ENCODE results near the gene RTN4RL2. TPM values are rescaled to one million over a fixed set of nuclear protein-coding genes. Genes with fewer than 3 reads are reported as not detected.

RTN4RL2 gene
- total and polyA plus RNA-seq, 2 donors (not counting 3 experiments of a cell fraction or from before 2014, with no cell fraction given) = 0.35 to 1.3 TPM

DNA sequence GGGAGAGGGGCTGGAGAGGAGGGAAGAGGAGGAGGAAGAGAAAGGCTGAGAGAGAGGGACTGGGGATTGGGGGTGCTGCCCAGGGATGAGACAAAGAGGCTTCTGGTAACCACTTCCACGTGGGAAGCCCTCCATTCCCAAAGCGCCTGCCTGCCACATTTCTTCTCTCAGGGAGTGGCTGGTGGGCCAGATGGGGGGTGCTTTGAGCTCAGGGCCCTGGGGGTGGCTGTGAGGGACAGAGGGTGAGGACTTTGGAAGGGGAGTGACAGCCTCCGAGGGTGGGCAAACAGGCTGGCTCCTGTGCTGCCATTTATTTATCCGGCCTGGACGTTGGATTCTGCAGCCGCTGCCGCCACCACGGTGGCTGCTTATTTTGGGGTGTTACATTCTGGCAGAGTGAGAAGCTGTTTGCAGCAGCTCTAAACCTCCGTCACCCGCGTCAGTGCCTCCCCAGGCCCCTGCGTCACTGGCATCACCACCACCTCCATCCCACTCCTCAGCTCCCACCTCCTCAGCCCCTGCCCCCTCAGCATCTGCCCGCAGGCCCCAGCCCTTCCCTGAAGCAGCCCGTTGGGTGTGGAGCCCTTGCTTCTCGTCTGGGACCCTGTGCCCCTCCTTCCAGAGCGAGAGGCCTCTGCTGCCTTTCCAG lies 1.6 kb downstream of the RTN4RL2 start:
- no peak for FAIRE-seq
- no peaks in the 10 kb centered on the region for H4K20me1 ChIP-seq (replicated peaks; ENCODE audit: control insufficient read depth, extremely low read depth, insufficient read depth, low read length)
- CTCF ChIA-PET = interaction anchor here (1.0 to 5.6 kb wide), 5 partner anchors 11 to 183 kb away, joined by 3 to 152 read pairs (median 5); no protein-coding TSS in a partner anchor

DNA sequence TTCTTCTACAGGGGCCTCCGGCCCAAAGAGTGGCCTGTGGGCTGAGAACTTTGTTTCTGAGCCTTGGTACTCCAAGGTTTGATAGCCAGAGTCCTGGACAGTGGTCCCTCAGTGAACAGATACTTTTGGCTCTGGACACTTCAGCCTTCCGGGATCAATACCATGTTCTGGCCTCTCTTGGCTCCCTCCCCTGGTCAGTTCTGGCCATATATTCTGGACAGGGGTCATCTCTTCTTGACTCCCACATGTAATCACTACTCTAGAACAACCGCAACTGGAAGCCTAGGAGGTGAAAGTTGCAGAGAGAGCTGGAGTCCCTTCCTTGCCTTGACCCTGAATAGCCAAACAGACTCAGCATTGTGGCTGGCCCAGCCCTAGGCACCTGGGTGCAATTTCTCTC lies 2.3 kb downstream of the RTN4RL2 start:
- intact Hi-C loops (cut with micrococcal nuclease) (no loop called here), dilution Hi-C loops (cut with MboI; ENCODE audit: extremely low pct_ligation_motif_present, low sequenced_read_pairs) (no loop called here)
- Histone ChIP-seq H3K79me2 (ENCODE audit: control insufficient read depth, insufficient read depth, low read length) (no peaks in the 10 kb centered on the region), H2AFZ (ENCODE audit: low read depth, low read length) (no peak overlapping the region), H3K4me3 (replicated peaks in 1 of 3; ENCODE audit: insufficient read depth in 1 of 3, low read depth in 1 of 3, low read length in 3 of 3) (no peak overlapping the region), H3K9ac (replicated peaks; ENCODE audit: extremely low read depth, insufficient read depth, low read length) (no peak overlapping the region), H3K4me2 (ENCODE audit: insufficient read depth, low read length) (no peak overlapping the region), H3K27ac (ENCODE audit: insufficient read depth, low read depth, low read length) (no peak overlapping the region), H3K36me3 (ENCODE audit: control insufficient read depth in 2 of 2, extremely low read depth in 1 of 2, insufficient read depth in 2 of 2, low read length in 2 of 2) (no peaks in the 10 kb centered on the region), H3K9me1 (replicated peaks; ENCODE audit: control insufficient read depth, extremely low read depth, insufficient read depth, low read length) (no peaks in the 10 kb centered on the region), H4K20me1 (replicated peaks; ENCODE audit: control insufficient read depth, extremely low read depth, insufficient read depth, low read length) (no peaks in the 10 kb centered on the region), H3K9me3 (replicated peaks; ENCODE audit: control insufficient read depth, insufficient read depth, low read length) (no peaks in the 10 kb centered on the region), H3K27me3 (ENCODE audit: control insufficient read depth in 2 of 2, insufficient read depth in 2 of 2, low read length in 2 of 2) (peaks cover 32 to 37% of the 10 kb centered on the region in 2 experiments), H3K4me1 (ENCODE audit: control insufficient read depth, extremely low read depth, insufficient read depth, low read length) (peaks cover 14% of the 10 kb centered on the region)
- DNase-seq (ENCODE audit: low read depth, low spot score) (no peak), FAIRE-seq (no peak)
- ChIA-PET POLR2A (no interaction called here), CTCF (interaction anchor here (1.1 to 2.0 kb wide), 4 partner anchors 64 to 182 kb away, joined by 3 to 5 read pairs (median 4); no protein-coding TSS in a partner anchor)
- TF ChIP-seq POLR2A (IDR thresholded peaks at IDR 0.05; ENCODE audit: low read depth, low read length) (no peak), POLR2AphosphoS5 (IDR thresholded peaks at IDR 0.05; ENCODE audit: insufficient read depth, low read depth, low read length) (no peak), EZH2 (IDR thresholded peaks at IDR 0.05; ENCODE audit: borderline replicate concordance, low read depth, low read length, severe bottlenecking) (no peak)
- TF ChIP-seq, protein P1, sequence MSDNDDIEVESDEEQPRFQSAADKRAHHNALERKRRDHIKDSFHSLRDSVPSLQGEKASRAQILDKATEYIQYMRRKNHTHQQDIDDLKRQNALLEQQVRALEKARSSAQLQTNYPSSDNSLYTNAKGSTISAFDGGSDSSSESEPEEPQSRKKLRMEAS (IDR thresholded peaks at IDR 0.05; ENCODE audit: insufficient read depth, insufficient read length) = no peak
- TF ChIP-seq, protein P2, sequence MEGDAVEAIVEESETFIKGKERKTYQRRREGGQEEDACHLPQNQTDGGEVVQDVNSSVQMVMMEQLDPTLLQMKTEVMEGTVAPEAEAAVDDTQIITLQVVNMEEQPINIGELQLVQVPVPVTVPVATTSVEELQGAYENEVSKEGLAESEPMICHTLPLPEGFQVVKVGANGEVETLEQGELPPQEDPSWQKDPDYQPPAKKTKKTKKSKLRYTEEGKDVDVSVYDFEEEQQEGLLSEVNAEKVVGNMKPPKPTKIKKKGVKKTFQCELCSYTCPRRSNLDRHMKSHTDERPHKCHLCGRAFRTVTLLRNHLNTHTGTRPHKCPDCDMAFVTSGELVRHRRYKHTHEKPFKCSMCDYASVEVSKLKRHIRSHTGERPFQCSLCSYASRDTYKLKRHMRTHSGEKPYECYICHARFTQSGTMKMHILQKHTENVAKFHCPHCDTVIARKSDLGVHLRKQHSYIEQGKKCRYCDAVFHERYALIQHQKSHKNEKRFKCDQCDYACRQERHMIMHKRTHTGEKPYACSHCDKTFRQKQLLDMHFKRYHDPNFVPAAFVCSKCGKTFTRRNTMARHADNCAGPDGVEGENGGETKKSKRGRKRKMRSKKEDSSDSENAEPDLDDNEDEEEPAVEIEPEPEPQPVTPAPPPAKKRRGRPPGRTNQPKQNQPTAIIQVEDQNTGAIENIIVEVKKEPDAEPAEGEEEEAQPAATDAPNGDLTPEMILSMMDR (IDR thresholded peaks at IDR 0.05; ENCODE audit: extremely low read depth in 1 of 2, insufficient read depth in 1 of 2, low read depth in 1 of 2, low read length in 2 of 2) = no peak
- no TSS peak for BruUV-seq (replicated peaks)

More for the DNA sequence above, 1.6 kb downstream of the RTN4RL2 start:
- DNase-seq (ENCODE audit: low read depth, low spot score) = no peak
- no peak overlapping the region for H3K9ac ChIP-seq (replicated peaks; ENCODE audit: extremely low read depth, insufficient read depth, low read length)
- no TSS peak for BruUV-seq (replicated peaks)
- no peak overlapping the region for H3K4me3 ChIP-seq (replicated peaks in 1 of 3; ENCODE audit: insufficient read depth in 1 of 3, low read depth in 1 of 3, low read length in 3 of 3)
- intact Hi-C loops (cut with micrococcal nuclease) = no loop called here
- peaks cover 14% of the 10 kb centered on the region for H3K4me1 ChIP-seq (ENCODE audit: control insufficient read depth, extremely low read depth, insufficient read depth, low read length)
- H3K27ac ChIP-seq (ENCODE audit: insufficient read depth, low read depth, low read length) = no peak overlapping the region
- dilution Hi-C loops (cut with MboI; ENCODE audit: extremely low pct_ligation_motif_present, low sequenced_read_pairs) = no loop called here
- TF ChIP-seq EZH2 (IDR thresholded peaks at IDR 0.05; ENCODE audit: borderline replicate concordance, low read depth, low read length, severe bottlenecking) (no peak), GATA2 (IDR thresholded peaks at IDR 0.05; ENCODE audit: insufficient read depth, insufficient read length, low read depth, low read length) (no peak)
- TF ChIP-seq, protein P1 (IDR thresholded peaks at IDR 0.05; ENCODE audit: insufficient read depth, insufficient read length) = no peak
- H3K36me3 ChIP-seq (ENCODE audit: control insufficient read depth in 2 of 2, extremely low read depth in 1 of 2, insufficient read depth in 2 of 2, low read length in 2 of 2) = no peaks in the 10 kb centered on the region
- no peak overlapping the region for H3K4me2 ChIP-seq (ENCODE audit: insufficient read depth, low read length)
- H2AFZ ChIP-seq (ENCODE audit: low read depth, low read length) = no peak overlapping the region
- peaks cover 32 to 37% of the 10 kb centered on the region in 2 experiments for H3K27me3 ChIP-seq (ENCODE audit: control insufficient read depth in 2 of 2, insufficient read depth in 2 of 2, low read length in 2 of 2)
- POLR2A ChIA-PET = no interaction called here
- H3K79me2 ChIP-seq (ENCODE audit: control insufficient read depth, insufficient read depth, low read length) = no peaks in the 10 kb centered on the region
- no peaks in the 10 kb centered on the region for H3K9me3 ChIP-seq (replicated peaks; ENCODE audit: control insufficient read depth, insufficient read depth, low read length)
- no peaks in the 10 kb centered on the region for H3K9me1 ChIP-seq (replicated peaks; ENCODE audit: control insufficient read depth, extremely low read depth, insufficient read depth, low read length)

Data from endothelial cell of umbilical vein (primary cell).